Measurements from ENCODE around the gene CCDC43.
"Not testable (repeated sequence)": the region's sequence is repeated elsewhere in the genome, so short reads cannot be mapped to it uniquely, and the experiment has no call there.

The CCDC43 gene

DNA sequence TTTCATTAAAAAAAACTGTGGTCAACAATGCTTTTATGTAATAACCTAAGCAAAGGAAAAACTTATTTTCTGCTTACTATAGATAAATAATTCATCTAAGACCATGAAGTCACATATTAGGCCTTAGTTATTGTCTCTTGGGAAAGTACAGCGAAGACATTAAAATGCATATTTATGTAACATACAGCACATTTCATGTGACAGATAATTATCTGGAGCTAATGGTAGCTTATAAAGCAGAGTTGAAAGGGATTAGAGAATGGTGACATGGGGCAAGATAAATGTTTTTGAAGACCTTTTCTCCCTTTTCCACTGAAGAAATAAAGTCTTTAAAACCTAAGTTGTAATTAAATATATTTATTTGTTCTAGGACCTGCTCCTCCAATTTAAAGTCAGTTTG lies 23.6 kb downstream of the CCDC43 start:
- no peak for DNase-seq (ENCODE audit: low spot score)

DNA sequence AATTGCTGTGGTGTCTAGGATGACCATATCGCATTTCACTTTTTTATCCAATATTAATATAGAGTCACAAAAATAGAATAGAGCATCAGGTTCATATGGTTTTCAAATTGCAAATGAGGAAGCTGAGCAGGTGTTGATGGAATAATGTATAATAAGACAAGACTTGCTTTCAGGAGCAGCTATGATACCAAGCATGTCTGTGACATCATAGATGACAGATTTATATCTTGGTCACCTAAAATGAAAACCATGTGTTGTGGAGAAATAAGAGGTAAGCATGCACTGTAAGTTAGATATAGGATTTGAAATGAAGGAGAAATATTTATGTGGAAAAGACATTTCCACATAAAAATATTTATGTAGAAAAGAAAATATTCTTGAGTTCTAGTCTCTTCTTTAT lies 24.7 kb downstream of the CCDC43 start:
- no peak for DNase-seq (ENCODE audit: low spot score)

DNA sequence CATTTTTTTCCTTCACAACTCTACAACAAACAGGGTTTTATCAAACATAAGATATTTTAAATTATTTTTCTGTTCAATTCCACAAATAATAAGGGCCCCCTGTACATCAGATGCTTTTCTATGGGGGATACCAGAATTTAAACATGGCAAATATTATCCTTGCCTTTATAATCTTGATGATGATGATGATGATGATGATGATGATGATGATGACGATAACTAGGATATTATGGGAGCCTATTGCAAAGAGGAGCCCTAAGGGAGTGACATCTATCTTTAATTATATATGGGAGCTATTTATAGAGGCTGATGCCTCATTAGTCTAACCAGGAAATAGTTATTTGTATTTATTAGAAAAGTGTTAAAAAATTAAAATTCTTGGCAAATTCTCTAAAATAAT lies 26.5 kb downstream of the CCDC43 start:
- no peak for DNase-seq (ENCODE audit: low spot score)

DNA sequence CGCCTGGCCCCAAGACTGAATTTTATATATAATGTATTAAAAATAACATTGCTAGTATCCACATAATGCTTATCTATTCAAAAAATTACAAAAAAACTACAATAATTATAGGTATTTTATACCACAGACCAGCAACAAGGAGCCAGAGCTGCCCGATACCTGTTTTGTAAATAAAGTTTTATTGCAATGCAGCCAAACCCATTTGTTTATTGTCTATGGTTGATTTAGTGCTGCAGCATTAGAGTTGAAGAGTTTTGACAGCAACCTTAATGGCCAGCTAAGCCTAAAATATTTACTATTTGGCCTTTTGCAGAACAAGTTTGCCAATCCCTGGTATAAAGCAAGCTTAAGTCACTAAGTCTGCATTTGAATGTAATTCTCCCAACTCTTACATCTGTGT lies 27.7 kb downstream of the CCDC43 start:
- DNase-seq (ENCODE audit: low spot score): no peak

DNA sequence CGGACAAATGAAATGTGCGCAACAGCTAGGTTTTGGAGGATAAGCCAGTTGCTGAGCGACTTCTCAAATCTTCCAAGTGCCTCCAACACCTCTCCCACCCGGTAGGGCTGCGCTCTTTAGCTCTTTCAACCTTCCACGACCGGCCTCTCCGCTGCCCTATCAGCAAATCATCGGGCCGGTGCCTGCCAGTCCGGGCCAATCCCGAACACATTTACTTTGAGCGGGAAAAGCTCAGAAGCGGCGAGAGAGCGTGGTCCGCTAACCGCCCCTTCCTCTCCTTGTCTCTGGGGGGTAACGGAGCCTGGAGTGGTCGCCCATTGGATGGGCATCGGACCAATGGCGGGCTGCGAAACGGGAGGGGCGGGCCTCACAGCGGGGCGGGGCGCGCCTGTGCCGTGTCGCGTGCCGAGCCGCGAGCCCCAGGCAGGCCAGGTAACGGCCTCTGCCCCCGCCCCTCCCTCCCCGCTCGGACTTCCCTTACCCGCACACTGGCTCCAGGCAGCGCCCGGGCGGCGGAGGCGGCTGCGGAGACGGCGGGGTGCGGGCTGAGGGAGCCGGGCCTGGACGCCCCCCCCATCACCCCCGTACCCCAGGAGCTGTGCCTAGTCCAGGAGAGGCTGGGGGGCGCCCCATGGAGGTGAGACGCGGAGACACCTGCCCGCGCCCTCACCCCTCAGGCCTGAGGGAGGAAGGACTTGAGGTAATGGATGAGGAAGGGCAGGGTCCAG lies 33.4 kb downstream of the CCDC43 start, which contains the start of gene MEIOC:
Gene MEIOC (plus strand): TSS at position 486 of the 728 bp plus-strand sequence. CDS start 146 bp downstream, at position 632.
- no peak for DNase-seq (ENCODE audit: low spot score)

DNA sequence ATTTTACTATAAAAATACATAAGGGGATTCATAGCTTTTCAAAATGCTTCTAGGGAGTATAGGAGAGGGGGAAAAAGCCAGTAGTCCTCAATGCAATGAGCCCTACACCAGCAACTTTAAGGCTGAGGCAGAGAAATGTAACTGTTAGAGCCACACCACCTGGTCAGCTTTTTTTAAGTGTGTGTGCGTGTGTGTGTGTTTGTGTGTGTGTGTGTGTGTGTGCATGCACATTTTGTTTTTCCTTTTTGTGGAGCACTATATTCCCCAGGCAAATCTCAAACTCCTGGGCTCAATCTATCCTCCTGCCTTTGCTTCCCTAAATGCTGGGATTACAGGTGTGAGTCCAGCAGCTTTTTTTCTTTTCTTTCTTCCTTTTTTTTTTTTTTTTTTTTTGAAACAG lies 35.6 kb downstream of the CCDC43 start:
- no peak for DNase-seq (ENCODE audit: low spot score)

DNA sequence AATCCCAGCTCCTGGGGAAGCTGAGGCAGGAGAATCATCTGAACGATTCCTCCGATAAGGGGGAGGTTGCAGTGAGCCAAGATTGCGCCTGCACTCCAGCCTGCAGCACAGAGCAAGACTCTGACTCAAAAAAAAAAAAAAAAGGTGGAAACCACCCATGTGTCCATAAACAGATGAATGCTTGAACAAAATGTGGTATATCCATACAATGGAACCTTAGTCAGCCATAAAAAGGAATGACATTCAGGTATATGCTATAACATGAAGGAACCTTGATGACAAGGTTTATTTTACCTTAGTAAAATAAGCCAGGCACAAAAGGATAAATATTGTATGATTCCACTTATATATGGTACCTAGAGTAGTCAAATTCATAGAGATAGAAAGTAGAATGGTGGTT lies 36.2 kb downstream of the CCDC43 start:
- no peak for DNase-seq (ENCODE audit: low spot score)

DNA sequence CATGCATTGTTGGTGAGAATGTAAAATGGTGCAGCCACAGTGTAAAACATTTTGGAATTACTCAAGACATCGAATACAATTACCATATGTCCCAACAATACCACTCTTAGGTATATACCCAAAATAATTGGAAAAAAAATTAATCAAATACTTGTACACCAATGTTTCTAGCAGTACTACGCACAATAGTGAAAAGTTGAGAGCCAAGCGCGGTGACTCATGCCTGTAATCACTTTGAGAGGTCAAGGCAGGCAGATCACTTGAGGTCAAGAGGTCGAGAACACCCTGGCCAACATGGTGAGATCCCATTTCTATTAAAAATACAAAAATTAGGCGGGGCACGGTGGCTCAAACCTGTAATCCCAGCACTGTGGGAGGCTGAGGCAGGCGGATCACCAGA lies 36.8 kb downstream of the CCDC43 start:
- no peak for DNase-seq (ENCODE audit: low spot score)

DNA sequence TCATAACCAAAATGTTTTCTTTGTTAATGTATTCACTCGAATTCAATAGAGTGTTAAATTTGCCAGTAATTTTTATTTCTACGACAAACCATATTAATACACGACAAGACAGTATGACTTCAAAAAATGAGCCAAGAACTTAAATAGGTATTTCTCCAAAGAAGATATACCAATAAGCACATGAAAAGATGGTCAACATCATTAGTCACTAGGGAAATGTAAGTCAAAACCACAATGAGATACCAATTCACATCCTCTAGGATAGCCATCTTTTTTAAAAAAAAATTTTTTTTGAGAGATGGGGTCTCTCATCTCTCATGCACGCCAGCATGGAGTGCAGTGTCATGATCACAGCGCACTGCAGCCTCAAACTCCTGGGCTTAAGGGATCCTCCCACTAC lies 38.3 kb downstream of the CCDC43 start:
- DNase-seq (ENCODE audit: low spot score): no peak

DNA sequence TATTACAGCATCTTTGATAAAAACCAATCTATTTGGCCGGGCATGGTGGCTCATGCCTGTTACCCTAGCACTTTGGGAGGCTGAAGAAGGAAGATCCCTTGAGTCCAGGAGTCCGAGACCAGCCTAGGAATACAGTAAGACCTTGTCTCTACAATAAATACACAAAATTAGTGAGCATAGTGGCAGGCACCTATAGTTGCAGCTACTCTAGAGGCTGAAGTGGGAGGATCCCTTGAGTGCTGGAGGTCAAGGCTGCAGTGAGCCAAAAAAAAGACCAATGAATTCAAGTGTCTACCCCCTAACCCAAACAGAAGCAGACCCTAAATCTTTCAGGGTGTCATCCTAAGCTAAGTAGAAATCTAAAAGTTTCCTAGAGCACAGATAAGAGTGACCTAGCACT lies 40.6 kb downstream of the CCDC43 start:
- no peak for DNase-seq (ENCODE audit: low spot score)

DNA sequence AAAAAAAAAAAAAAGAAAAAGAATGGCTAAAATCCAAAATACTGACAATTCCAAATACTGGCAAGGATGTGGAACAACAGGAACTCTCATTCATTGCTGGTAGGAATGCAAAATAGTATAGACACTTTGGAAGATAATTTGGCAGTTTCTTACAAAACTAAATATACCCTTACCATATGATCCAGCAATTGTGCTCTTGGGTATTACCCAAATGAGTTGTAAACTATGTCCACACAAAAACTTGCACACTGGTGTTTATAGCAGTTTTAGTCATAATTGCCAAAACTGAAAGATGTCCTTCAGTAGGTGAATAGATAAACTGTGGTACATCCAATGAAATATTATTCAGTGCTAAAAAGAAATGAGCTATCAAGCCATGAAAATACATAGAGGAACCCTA lies 41.8 kb downstream of the CCDC43 start:
- DNase-seq (ENCODE audit: low spot score): no peak

DNA sequence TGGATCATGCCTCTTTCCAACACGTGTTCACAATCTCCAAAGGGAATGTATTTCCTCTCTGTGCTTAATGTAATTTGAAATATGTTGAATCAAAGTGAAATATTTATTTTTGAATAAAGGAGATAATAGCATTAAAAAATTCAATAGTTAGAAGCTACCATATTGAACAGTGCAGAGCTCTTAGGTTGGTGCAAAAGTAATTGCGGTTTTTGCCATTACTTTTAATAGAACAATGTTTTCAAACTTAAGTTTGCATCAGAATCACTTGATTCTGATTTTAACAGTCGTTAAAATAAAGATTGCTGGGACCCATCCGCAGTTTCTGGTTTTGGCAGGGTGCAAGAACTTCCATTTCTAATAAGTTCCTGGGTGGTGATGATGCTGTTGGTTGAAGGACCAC lies 43.3 kb downstream of the CCDC43 start:
- DNase-seq (ENCODE audit: low spot score): no peak

DNA sequence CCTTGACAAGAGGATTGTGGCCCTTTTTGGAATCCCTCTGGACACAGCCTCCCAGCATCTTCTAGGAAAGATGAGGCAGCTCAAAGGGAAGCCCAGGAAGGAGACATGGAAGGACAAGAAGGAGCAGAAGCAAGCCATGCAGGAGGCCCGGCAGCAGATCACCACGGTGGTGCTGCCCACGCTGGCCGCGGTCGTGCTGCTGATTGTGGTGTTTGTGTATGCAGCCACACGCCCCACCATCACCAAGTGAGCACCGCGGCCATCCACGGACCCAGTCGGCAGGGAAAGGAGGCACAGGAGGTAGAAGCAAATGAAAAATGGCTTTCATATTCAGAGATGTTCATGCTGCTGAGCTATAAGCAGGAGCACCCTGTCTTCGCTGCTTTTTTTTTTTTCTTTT lies 44.2 kb downstream of the CCDC43 start:
- no peak for DNase-seq (ENCODE audit: low spot score)

DNA sequence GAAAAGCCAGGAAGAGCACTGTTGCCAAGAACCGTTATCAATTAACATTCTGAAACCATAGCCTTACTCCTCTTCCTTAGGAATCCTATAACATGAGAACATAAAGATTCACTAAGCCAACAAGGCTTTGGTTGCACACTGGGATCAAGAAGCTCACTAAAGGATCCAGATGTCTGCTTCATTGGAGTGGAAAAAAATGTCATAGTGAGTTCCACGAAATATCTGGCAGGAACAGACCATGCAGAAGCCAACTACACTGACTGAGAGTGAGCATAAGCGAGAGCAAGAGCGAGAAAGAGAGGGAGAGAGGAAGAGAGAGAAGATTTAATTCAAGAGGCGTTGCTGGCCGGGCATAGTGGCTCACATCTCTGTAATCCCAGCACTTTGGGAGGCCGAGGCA lies 46.7 kb downstream of the CCDC43 start:
- no peak for DNase-seq (ENCODE audit: low spot score)

DNA sequence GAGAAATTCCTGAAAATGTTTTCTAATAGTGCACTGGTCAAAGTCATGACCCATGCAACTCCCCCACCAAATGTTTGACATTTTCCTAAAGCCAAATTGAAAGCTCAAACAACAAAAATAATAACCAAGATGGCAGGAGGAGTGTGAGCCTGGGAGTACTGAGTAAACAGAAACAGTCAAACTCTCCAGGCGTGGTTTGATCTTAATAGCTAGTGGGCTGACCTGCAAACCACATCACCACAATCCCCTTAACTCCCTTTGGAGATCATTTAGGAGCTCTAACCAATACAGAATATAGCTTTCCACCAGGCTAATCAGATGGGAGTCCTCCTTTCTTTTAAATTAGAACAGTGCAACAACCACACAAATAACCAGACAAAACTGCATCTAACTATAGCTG lies 52.5 kb downstream of the CCDC43 start:
- DNase-seq (ENCODE audit: low spot score): no peak

DNA sequence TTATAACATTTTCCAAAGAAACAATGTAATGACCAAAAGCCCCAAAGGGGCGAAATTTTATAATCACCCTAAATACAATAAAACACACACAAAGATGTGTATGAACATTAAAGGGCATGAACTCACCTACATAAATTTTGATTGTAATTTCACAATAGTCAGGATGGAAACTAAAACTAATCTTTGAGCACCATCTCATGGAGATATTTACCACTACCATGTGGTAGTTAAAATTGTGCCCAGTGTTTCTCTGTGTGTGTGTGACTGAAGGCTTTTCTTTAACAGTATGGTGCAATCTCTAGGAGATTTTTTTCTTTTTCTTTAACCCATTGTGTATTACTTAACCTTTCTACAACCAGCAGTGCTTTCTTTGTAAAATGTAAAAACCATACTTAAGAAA lies 53.0 kb downstream of the CCDC43 start:
- DNase-seq (ENCODE audit: low spot score): peak; percentile 53

DNA sequence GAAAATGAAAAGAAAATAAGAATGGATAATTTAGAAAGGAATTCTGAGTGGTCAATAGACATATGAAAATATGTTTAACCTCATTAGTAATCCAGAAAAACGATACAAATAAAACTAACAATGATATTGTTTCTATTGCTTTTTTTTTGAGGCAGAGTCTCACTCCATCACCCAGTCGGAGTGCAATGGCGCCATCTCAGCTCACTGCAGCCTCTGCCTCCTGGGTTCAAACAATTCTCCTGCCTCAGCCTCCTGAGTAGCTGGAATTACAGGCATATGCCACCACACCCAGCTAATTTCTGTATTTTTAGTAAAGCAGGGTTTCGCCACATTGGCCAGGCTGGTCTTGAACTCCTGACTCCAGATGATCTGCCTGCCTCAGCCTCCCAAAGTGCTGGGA lies 55.2 kb downstream of the CCDC43 start:
- not testable (repeated sequence) for DNase-seq (ENCODE audit: low spot score)

DNA sequence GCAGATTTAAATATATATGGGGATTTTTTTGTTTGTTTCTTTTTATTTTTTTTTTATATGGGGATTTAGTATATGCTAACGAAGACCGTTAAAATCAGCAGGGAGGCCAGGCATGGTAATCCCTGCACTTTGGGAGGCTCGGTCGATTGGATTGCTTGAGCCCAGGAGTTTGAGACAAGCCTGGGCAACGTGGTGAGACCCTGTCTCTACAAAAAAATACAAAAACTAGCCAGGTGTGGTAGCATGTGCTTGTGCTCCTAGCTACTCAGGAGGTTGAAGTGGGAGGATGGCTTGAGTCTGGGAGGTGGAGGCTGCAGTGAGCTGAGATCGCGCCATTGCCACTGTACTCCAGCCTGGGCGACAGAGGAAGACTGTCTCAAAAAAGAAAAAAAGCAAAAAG lies 55.6 kb downstream of the CCDC43 start:
- no peak for DNase-seq (ENCODE audit: low spot score)

DNA sequence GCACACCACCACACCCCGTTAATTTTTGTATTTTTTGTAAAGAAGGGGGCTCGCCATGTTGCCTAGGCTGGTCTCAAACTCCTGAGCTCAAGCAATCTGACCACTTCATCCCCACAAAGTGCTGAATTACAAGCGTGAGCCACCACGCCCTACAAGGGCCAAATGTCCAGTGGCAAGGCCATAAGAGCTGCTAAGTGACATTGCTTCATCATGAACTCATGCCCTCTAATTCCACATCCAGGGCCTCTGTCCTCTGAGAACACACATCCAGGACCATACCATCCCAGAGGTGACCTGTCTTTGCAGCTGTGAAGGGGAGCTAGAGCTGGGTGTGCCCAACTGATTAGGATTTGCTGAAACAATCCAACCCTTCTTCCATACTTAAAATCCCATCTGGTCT lies 58.9 kb downstream of the CCDC43 start:
- no peak for DNase-seq (ENCODE audit: low spot score)

DNA sequence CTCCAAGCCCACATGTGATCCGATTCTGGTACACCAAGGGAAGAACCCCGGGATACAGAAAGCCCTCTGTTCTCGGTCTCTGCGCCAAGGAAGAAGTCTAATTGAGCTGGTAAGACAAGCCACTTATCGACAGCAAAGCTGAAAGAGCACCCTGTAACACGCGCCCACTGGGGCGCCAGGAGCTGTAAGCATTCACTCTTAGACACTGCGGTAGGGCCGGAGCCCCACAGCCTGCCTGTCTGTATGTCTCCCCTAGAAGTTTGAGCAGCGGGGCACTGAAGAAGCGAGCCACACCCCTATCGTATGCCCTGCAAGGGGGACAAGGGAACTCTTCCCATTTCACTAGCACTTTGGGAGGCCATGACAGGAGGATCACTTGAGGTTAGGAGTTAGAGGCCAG lies 60.3 kb downstream of the CCDC43 start:
- DNase-seq (ENCODE audit: low spot score): no peak

DNA sequence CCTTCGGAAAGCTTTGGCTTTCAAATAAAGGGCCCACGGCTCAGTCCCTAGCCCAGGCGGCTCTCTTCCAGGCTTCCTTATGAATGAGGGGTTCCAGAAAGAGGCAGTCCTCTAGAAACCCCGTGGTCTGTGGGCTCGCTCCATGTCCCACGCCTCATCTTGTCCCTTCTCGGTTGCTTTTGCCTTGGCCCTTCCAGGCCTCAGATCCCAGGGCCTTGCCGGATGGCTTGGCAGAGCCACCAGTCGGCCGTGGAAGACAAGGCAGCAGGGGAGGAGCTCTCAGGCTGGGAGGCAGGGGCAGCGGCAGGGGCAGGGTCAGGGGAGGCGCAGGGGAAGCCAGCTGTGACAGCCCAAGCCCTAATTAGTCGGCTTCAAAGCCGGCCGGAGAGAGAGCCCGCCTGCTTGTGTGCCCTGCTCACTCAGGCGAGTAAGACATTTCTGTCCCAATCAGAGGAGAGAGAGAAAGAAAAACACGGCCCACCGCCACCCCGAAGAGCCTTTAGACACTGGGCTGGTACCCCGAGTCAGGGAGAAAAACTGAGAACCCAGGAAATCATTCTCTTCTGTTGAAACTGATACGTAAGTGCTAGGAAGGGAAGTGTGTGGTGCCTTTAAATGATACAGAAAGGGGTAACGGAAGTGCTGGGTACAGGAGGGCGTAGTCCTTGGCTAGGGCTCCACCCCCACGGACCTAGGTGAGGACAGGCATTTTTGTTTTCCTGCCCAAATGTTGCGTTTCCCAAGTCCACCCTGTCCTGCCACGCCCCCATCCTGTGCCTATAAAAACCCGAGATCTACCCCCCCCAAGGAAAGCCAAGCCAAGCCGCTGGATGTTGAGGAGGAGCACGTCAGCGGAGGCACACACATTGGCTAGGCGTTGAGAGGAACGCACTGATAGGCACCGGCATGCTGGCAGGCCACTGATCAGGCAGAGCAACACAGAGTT lies 61.1 kb downstream of the CCDC43 start:
- DNase-seq (ENCODE audit: low spot score): no peak

DNA sequence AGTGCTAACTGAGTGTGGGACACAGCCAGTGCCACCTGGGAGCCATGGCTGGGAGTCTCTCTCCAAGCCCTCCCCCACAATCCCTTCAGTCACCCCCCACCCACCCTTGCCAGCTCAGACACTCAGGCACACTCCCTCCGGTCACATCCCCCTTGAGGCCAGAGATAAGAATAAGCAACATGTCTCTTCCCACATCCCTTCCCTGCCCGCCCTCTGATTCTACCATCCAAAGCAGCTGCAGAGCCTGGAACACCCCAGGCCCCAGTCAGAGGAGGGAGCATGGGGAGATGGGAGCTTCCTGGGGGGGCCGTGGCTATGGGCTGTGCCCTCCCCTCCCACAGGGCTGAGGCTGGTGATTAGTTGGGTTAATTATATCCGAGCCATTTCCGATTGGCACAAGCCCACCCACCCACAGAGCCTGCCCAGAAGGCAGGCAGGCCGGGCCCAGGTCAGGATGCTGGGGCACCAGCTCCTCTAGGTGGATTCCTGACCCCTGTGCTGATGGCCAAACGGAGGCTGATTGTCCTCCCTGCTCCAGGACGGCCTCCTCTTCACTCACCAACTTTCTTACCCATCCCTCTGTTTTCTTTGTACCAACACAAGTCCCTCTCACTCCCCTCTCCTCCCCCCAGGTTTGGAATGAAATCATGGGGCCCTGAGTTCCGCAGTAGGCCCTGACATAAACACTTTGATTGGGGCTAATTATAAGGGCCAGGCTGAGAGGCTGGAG lies 61.9 kb downstream of the CCDC43 start:
- no peak for DNase-seq (ENCODE audit: low spot score)

Measured in RKO (cell line).